Esophagus squamous epithelium (tissue), 4 donors: ENCODE results near the gene KLF7.

Source experiments
- CTCF ChIP-seq, 6 experiments: fragments of 450-650 bp in 4 of 6; fragments of 200-600 bp in 2 of 6; sonication (generic) in 2 of 6; IDR thresholded peaks; one replicate each; pipeline ENCODE4 v1.5.1; 2016 to 2019; ENCODE audit warnings: antibody characterized with exemption in 6 of 6, mild to moderate bottlenecking in 4 of 6, moderate library complexity in 4 of 6
- POLR2A ChIP-seq, 4 donors: fragments of 450-650 bp; IDR thresholded peaks; one replicate each; pipeline ENCODE4 v1.6.1; 2017; ENCODE audit warnings: antibody characterized with exemption in 4 of 4, mild to moderate bottlenecking in 4 of 4, moderate library complexity in 3 of 4

- TF ChIP-seq CTCF (IDR thresholded peaks at IDR 0.05) = no peak
- no peak for TF ChIP-seq POLR2A (IDR thresholded peaks at IDR 0.05)
Measured at GRCh38 chr2:207051385-207051965, 114.3 kb downstream of the KLF7 start.
